ENCODE measurements around the gene DNPH1. TPM values are rescaled to one million over a fixed set of nuclear protein-coding genes. Genes with fewer than 3 reads are reported as not detected.

DNPH1 gene
- total and polyA plus RNA-seq, 2 donors (not counting 3 experiments of a cell fraction or from before 2014, with no cell fraction given), result 37.7 to 120 TPM

DNA sequence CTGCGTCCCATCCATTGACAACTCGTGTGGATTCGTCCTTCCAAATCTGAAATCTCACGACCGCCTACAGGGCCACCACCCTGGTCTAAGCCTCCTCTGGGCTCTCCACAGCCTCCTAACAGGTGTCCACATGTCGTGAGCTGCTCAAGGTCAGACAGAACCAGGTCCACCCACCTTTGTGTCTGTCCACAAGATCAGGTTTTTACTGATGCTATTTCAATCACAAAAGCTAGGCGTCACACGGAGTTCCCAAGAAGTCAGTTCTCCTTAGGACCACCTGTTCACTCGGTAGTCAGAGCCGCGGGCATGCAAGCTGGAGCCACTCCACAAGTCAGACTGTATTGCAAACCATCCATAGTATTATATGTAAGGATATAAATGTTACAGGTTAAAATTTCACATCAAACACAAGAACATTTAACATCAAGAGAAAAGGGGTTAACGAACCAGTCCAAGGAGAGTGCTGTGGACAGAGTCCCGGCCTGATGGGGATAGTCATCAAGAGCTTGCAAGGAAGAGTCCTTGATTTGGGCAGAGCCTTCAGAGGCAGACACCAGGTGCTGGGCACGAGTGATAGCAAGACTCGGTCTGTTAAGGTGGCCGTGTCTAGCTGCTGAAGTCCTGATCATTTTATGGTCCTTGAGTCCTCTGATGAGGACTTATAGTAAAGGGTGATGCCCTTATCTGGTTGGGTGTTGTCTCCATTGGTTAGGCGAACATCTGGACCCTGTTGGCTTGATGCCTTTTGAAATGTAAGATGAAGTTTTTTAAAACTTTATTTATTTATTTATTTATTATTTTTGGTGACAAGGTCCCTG is 731 bp upstream of the DNPH1 start:
- H3K4me1 ChIP-seq (ENCODE audit: control insufficient read depth, extremely low read depth, insufficient read depth, low read length), result peaks cover 3% of the 10 kb centered on the region
- H3K36me3 ChIP-seq (ENCODE audit: control insufficient read depth in 2 of 2, extremely low read depth in 1 of 2, insufficient read depth in 2 of 2, low read length in 2 of 2), result no peaks in the 10 kb centered on the region
- no peaks in the 10 kb centered on the region for H3K9me1 ChIP-seq (replicated peaks; ENCODE audit: control insufficient read depth, extremely low read depth, insufficient read depth, low read length)
- H3K9ac ChIP-seq (replicated peaks; ENCODE audit: extremely low read depth, insufficient read depth, low read length), result no peak overlapping the region
- no peak for TF ChIP-seq JUN (IDR thresholded peaks at IDR 0.05; ENCODE audit: borderline replicate concordance, insufficient read depth, insufficient read length, low read depth)
- no peak for TF ChIP-seq FOS (IDR thresholded peaks at IDR 0.05; ENCODE audit: borderline replicate concordance, insufficient read depth, low read length)
- TF ChIP-seq, protein P1, sequence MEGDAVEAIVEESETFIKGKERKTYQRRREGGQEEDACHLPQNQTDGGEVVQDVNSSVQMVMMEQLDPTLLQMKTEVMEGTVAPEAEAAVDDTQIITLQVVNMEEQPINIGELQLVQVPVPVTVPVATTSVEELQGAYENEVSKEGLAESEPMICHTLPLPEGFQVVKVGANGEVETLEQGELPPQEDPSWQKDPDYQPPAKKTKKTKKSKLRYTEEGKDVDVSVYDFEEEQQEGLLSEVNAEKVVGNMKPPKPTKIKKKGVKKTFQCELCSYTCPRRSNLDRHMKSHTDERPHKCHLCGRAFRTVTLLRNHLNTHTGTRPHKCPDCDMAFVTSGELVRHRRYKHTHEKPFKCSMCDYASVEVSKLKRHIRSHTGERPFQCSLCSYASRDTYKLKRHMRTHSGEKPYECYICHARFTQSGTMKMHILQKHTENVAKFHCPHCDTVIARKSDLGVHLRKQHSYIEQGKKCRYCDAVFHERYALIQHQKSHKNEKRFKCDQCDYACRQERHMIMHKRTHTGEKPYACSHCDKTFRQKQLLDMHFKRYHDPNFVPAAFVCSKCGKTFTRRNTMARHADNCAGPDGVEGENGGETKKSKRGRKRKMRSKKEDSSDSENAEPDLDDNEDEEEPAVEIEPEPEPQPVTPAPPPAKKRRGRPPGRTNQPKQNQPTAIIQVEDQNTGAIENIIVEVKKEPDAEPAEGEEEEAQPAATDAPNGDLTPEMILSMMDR (IDR thresholded peaks at IDR 0.05; ENCODE audit: extremely low read depth in 1 of 2, insufficient read depth in 1 of 2, low read depth in 1 of 2, low read length in 2 of 2), result no peak
- TF ChIP-seq EZH2 (IDR thresholded peaks at IDR 0.05; ENCODE audit: borderline replicate concordance, low read depth, low read length, severe bottlenecking), result no peak
- no peak for TF ChIP-seq POLR2AphosphoS5 (IDR thresholded peaks at IDR 0.05; ENCODE audit: insufficient read depth, low read depth, low read length)
- no peak for TF ChIP-seq POLR2A (IDR thresholded peaks at IDR 0.05; ENCODE audit: low read depth, low read length)
- TF ChIP-seq, protein P2, sequence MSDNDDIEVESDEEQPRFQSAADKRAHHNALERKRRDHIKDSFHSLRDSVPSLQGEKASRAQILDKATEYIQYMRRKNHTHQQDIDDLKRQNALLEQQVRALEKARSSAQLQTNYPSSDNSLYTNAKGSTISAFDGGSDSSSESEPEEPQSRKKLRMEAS (IDR thresholded peaks at IDR 0.05; ENCODE audit: insufficient read depth, insufficient read length), result no peak
- no peak for TF ChIP-seq GATA2 (IDR thresholded peaks at IDR 0.05; ENCODE audit: insufficient read depth, insufficient read length, low read depth, low read length)
- no peak for TF ChIP-seq MYC (IDR thresholded peaks at IDR 0.05; ENCODE audit: low read depth, low read length)
- no peak overlapping the region for H3K27ac ChIP-seq (ENCODE audit: insufficient read depth, low read depth, low read length)
- no peak overlapping the region for H3K4me3 ChIP-seq (replicated peaks in 1 of 3; ENCODE audit: insufficient read depth in 1 of 3, low read depth in 1 of 3, low read length in 3 of 3)
- H2AFZ ChIP-seq (ENCODE audit: low read depth, low read length), result peak overlapping the region; percentile 87
- CTCF ChIA-PET, result interaction anchor here (1.0 to 2.6 kb wide), 18 partner anchors 8 to 849 kb away, joined by 4 to 27 read pairs (median 8); partner anchors contain the start of genes LRRC73 and ZNF318
- POLR2A ChIA-PET, result no interaction called here
- dilution Hi-C loops (cut with MboI; ENCODE audit: extremely low pct_ligation_motif_present, low sequenced_read_pairs) (no loop called here), intact Hi-C loops (cut with micrococcal nuclease) (loop anchor here (1.0 kb wide), 2 partner anchors 57 to 104 kb away; no protein-coding TSS in a partner anchor)
- BruUV-seq (replicated peaks), result no TSS peak
- H3K79me2 ChIP-seq (ENCODE audit: control insufficient read depth, insufficient read depth, low read length), result peaks cover 3% of the 10 kb centered on the region
- no peak for DNase-seq (ENCODE audit: low read depth, low spot score)
- peaks cover 6 to 11% of the 10 kb centered on the region in 2 experiments for H3K27me3 ChIP-seq (ENCODE audit: control insufficient read depth in 2 of 2, insufficient read depth in 2 of 2, low read length in 2 of 2)
- H3K4me2 ChIP-seq (ENCODE audit: insufficient read depth, low read length), result peak overlapping the region; percentile 40
- no peaks in the 10 kb centered on the region for H4K20me1 ChIP-seq (replicated peaks; ENCODE audit: control insufficient read depth, extremely low read depth, insufficient read depth, low read length)
- no peaks in the 10 kb centered on the region for H3K9me3 ChIP-seq (replicated peaks; ENCODE audit: control insufficient read depth, insufficient read depth, low read length)
- peak; percentile 4 for FAIRE-seq
